K562 (cell line): ENCODE measurements around the gene ACSS2. TPM values are rescaled to one million over a fixed set of nuclear protein-coding genes. Genes with fewer than 3 reads are reported as not detected.

ENCODE experiments used
- ARHGAP35 ChIP-seq: fragments of 450-650 bp; IDR thresholded peaks from 2 replicates; pipeline ENCODE4 v1.6.1; 2018; ENCODE audit not compliant: partially characterized antibody
- ETV5 ChIP-seq: sonication (generic); formaldehyde crosslinking; IDR thresholded peaks from 2 replicates; pipeline ENCODE4 v1.4.0; 2020; ENCODE audit warnings: low read depth, mild to moderate bottlenecking, missing genetic modification reagents
- FOSL1 ChIP-seq: fragments of 200-800 bp; sonication (Bioruptor generic); conservative IDR thresholded peaks from 2 replicates; pipeline ENCODE4 v1.6.1; 2016; ENCODE audit warnings: missing genetic modification characterization, missing compliant biosample characterization
- HDAC1 ChIP-seq, 2 experiments: fragments of 450-650 bp; IDR thresholded peaks; 2 replicates each; pipeline ENCODE4 v1.6.1; 2016 to 2017; ENCODE audit warnings: inconsistent platforms in 1 of 2, mild to moderate bottlenecking in 1 of 2, moderate library complexity in 1 of 2
- HDGF ChIP-seq: fragments of 450-650 bp; IDR thresholded peaks from 2 replicates; pipeline ENCODE4 v1.6.1; 2016
- LARP7 ChIP-seq: fragments of 450-650 bp; IDR thresholded peaks from 2 replicates; pipeline ENCODE4 v1.6.1; 2016
- MAFG ChIP-seq: fragments of 450-650 bp; conservative IDR thresholded peaks from 2 replicates; pipeline ENCODE4 v1.6.1; 2016; ENCODE audit warnings: missing genetic modification characterization, missing compliant biosample characterization
- MAZ ChIP-seq, 2 experiments: fragments of 450-650 bp in 1 of 2; sonication (generic) in 1 of 2; formaldehyde crosslinking; IDR thresholded peaks in 1 of 2; conservative IDR thresholded peaks in 1 of 2; 2 replicates each; pipeline versions ENCODE4 v1.4.0 to v1.5.0; 2020; ENCODE audit warnings: mild to moderate bottlenecking in 1 of 2, missing genetic modification reagents in 1 of 2
- MEIS2 ChIP-seq: fragments of 450-650 bp; IDR thresholded peaks from 2 replicates; pipeline ENCODE4 v1.6.1; 2014; ENCODE audit warnings: mild to moderate bottlenecking; ENCODE audit not compliant: partially characterized antibody
- NKRF ChIP-seq: fragments of 450-650 bp; IDR thresholded peaks from 2 replicates; pipeline ENCODE4 v1.6.1; 2016; ENCODE audit warnings: borderline replicate concordance
- NR2C1 ChIP-seq, 2 experiments: fragments of 450-650 bp; IDR thresholded peaks; 2 replicates each; pipeline ENCODE4 v1.6.1; 2017; ENCODE audit warnings: mild to moderate bottlenecking in 2 of 2, antibody characterized with exemption in 1 of 2, inconsistent platforms in 1 of 2, missing compliant biosample characterization in 1 of 2, missing genetic modification characterization in 1 of 2
- SMARCB1 ChIP-seq: IDR thresholded peaks from 2 replicates; pipeline ENCODE4 v1.6.1; 2011; ENCODE audit warnings: improper control_type of control experiment, low read depth; ENCODE audit not compliant: insufficient read length
- SMARCE1 ChIP-seq: fragments of 450-650 bp; IDR thresholded peaks from 2 replicates; pipeline ENCODE4 v1.7.1; 2016; ENCODE audit warnings: mild to moderate bottlenecking
- SRSF1 ChIP-seq: fragments of 200-400 bp; formaldehyde crosslinking; IDR thresholded peaks from 2 replicates; pipeline ENCODE4 v1.6.1; 2017; ENCODE audit warnings: mild to moderate bottlenecking, low read depth, low read length, moderate library complexity
- ZNF134 ChIP-seq: fragments of 250-450 bp; sonication (Bioruptor Pico); conservative IDR thresholded peaks from 2 replicates; pipeline ENCODE4 v1.4.0; 2020
- ZNF197 ChIP-seq: fragments of 200-800 bp; sonication (Bioruptor generic); IDR thresholded peaks from 2 replicates; pipeline ENCODE4 v1.6.1; 2016; ENCODE audit warnings: low read depth, missing genetic modification characterization, missing compliant biosample characterization
- ZNF23 ChIP-seq: fragments of 250-450 bp; sonication (Bioruptor Pico); IDR thresholded peaks from 2 replicates; pipeline ENCODE4 v1.4.0; 2020; ENCODE audit warnings: mild to moderate bottlenecking
- polyA plus RNA-seq, 8 experiments: library from polyadenylated mRNA; depleted of rRNA in 4 of 8; stranded (reverse) in 5 of 8; unstranded in 3 of 8; fragments of >200 nt; fragmentation: Nextera tagmentation in 2 of 8; fragmentation: Illumina TruSeq in 1 of 8; extraction: Ambion mirVana in 2 of 8; extraction: Trizol in 1 of 8; gene quantifications; 2 replicates each; pipeline versions ENCODE4 v1.2.1 to v1.2.3, GENCODE V29; 2011 to 2014; ENCODE audit warnings: inconsistent platforms in 1 of 8, missing spikeins in 1 of 8
- total RNA-seq, 7 experiments: library from RNA; depleted of rRNA in 6 of 7; stranded (reverse); fragments of >200 nt in 6 of 7; fragmentation: Illumina TruSeq in 2 of 7; extraction: Trizol in 2 of 7; gene quantifications; 2 replicates each; pipeline versions ENCODE4 v1.2.1 to v1.2.3, GENCODE V29; 2011 to 2021; ENCODE audit warnings: low replicate concordance in 1 of 7
- TF ChIP-seq, protein P1 (sequence below): IDR thresholded peaks from 2 replicates; pipeline ENCODE4 v1.6.1; 2011; ENCODE audit not compliant: insufficient read length; ENCODE audit errors: extremely low read depth
- TF ChIP-seq, protein P2 (sequence below): fragments of 450-650 bp; IDR thresholded peaks from 2 replicates; pipeline ENCODE4 v1.6.1; 2016
- TF ChIP-seq, protein P3 (sequence below): sonication (generic); IDR thresholded peaks from 2 replicates; pipeline ENCODE4 v1.6.1; 2016
- TF ChIP-seq, protein P4 (sequence below): fragments of 450-650 bp; conservative IDR thresholded peaks from 2 replicates; pipeline ENCODE4 v1.6.1; 2016; ENCODE audit warnings: missing genetic modification characterization, low read depth, mild to moderate bottlenecking, control low read depth, missing compliant biosample characterization

ACSS2 gene
- total and polyA plus RNA-seq, 9 of the 15 experiments (the other 6 are each of a cell fraction or from before 2014, with no cell fraction given) = 21.9 to 246 (median 66.2) TPM

DNA sequence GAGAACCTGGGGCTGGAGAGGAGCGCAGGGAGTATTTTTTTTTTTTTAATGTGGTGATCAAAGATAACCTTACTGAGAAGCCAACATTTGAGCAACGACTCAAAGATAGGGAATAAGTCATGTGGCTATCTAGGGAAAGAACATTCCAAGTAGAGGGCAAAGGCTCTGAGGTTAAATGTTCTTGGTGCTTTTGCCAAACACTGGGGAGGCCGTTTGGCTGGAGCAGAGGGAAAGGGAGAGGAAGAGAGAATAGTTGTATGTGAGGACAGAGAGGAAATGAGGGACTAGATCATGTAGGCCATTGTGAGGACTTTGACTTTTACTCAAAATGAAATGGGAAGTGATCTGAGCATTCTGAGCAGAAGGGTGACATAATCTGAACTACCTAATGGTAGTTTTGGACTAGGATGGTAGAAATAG is 27.8 kb downstream of the ACSS2 start (continued):
- TF ChIP-seq, protein P1, sequence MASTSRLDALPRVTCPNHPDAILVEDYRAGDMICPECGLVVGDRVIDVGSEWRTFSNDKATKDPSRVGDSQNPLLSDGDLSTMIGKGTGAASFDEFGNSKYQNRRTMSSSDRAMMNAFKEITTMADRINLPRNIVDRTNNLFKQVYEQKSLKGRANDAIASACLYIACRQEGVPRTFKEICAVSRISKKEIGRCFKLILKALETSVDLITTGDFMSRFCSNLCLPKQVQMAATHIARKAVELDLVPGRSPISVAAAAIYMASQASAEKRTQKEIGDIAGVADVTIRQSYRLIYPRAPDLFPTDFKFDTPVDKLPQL = no peak
- no peak for TF ChIP-seq ETV5 (CRISPR knock-in tag)
- TF ChIP-seq ARHGAP35 = no peak
- TF ChIP-seq ZNF197 (CRISPR knock-in tag) = no peak
- TF ChIP-seq HDAC1 (IDR thresholded peaks at IDR 0.05) = no peak
- TF ChIP-seq, protein P2, sequence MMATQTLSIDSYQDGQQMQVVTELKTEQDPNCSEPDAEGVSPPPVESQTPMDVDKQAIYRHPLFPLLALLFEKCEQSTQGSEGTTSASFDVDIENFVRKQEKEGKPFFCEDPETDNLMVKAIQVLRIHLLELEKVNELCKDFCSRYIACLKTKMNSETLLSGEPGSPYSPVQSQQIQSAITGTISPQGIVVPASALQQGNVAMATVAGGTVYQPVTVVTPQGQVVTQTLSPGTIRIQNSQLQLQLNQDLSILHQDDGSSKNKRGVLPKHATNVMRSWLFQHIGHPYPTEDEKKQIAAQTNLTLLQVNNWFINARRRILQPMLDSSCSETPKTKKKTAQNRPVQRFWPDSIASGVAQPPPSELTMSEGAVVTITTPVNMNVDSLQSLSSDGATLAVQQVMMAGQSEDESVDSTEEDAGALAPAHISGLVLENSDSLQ = no peak
- no peak for TF ChIP-seq SMARCB1
- no peak for TF ChIP-seq ZNF134
- TF ChIP-seq, protein P3, sequence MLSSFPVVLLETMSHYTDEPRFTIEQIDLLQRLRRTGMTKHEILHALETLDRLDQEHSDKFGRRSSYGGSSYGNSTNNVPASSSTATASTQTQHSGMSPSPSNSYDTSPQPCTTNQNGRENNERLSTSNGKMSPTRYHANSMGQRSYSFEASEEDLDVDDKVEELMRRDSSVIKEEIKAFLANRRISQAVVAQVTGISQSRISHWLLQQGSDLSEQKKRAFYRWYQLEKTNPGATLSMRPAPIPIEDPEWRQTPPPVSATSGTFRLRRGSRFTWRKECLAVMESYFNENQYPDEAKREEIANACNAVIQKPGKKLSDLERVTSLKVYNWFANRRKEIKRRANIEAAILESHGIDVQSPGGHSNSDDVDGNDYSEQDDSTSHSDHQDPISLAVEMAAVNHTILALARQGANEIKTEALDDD = peak; percentile 41; the same call in 1 of the 2 replicates
- TF ChIP-seq MAFG (tag) = no peak
- no peak for TF ChIP-seq MEIS2
- TF ChIP-seq MAZ (CRISPR knock-in tag; conservative IDR thresholded peaks at IDR 0.05 in 1 of 2, IDR thresholded peaks at IDR 0.05 in 1 of 2) = no peak
- TF ChIP-seq SRSF1 = no peak
- no peak for TF ChIP-seq LARP7
- TF ChIP-seq SMARCE1 = 0 out of 2 replicates have a peak, but pooled peaks have one; percentile 21
- TF ChIP-seq NKRF = 0 out of 2 replicates have a peak, but pooled peaks have one; percentile 43
- TF ChIP-seq FOSL1 (tag) = 0 out of 2 replicates have a peak, but pooled peaks have one; percentile 18
- TF ChIP-seq, protein P4, sequence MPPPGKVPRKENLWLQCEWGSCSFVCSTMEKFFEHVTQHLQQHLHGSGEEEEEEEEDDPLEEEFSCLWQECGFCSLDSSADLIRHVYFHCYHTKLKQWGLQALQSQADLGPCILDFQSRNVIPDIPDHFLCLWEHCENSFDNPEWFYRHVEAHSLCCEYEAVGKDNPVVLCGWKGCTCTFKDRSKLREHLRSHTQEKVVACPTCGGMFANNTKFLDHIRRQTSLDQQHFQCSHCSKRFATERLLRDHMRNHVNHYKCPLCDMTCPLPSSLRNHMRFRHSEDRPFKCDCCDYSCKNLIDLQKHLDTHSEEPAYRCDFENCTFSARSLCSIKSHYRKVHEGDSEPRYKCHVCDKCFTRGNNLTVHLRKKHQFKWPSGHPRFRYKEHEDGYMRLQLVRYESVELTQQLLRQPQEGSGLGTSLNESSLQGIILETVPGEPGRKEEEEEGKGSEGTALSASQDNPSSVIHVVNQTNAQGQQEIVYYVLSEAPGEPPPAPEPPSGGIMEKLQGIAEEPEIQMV (tag) = no peak
- no peak for TF ChIP-seq NR2C1 (IDR thresholded peaks at IDR 0.05)
- TF ChIP-seq NR2C1 (tag; IDR thresholded peaks at IDR 0.05) = peak; percentile 39; the same call in 1 of the 2 replicates
- no peak for TF ChIP-seq HDGF
- no peak for TF ChIP-seq ZNF23 (CRISPR knock-in tag)
